ENCODE data around the gene DGUOK.

The DGUOK gene

GRCh38 chr2:73984922-73985307, 58.2 kb downstream of the DGUOK start:
- Mint-ChIP-seq H3K4me3 (no peak overlapping the region), H3K4me1 (ENCODE audit: low read depth) (peaks cover 72% of the 10 kb centered on the region), H3K9me3 (ENCODE audit: low read depth) (no peaks in the 10 kb centered on the region), H3K27me3 (no peaks in the 10 kb centered on the region), H3K36me3 (peaks cover 15% of the 10 kb centered on the region), H3K27ac (no peak overlapping the region)

- H3K4me1 Mint-ChIP-seq (ENCODE audit: low read depth): peaks cover 72% of the 10 kb centered on the region
- H3K27me3 Mint-ChIP-seq: no peaks in the 10 kb centered on the region
- H3K9me3 Mint-ChIP-seq (ENCODE audit: low read depth): no peaks in the 10 kb centered on the region
- H3K4me3 Mint-ChIP-seq: peak overlapping the region; percentile 93
- H3K36me3 Mint-ChIP-seq: peaks cover 20% of the 10 kb centered on the region
- peak overlapping the region; percentile 73 for H3K27ac Mint-ChIP-seq
Measured at GRCh38 chr2:73985308-73986084, 58.8 kb downstream of the DGUOK start.

GRCh38 chr2:73986085-73986681, 59.5 kb downstream of the DGUOK start:
- Mint-ChIP-seq H3K27me3 (no peaks in the 10 kb centered on the region), H3K36me3 (peaks cover 25% of the 10 kb centered on the region), H3K4me3 (peak overlapping the region; percentile 93), H3K4me1 (ENCODE audit: low read depth) (peaks cover 70% of the 10 kb centered on the region), H3K9me3 (ENCODE audit: low read depth) (no peaks in the 10 kb centered on the region), H3K27ac (peak overlapping the region; percentile 73)

GRCh38 chr2:73987109-73987947, 60.6 kb downstream of the DGUOK start:
- peak overlapping the region; percentile 73 for H3K27ac Mint-ChIP-seq
- H3K36me3 Mint-ChIP-seq: peaks cover 29% of the 10 kb centered on the region
- H3K4me1 Mint-ChIP-seq (ENCODE audit: low read depth): peaks cover 65% of the 10 kb centered on the region
- H3K27me3 Mint-ChIP-seq: no peaks in the 10 kb centered on the region
- H3K4me3 Mint-ChIP-seq: peak overlapping the region; percentile 93
- H3K9me3 Mint-ChIP-seq (ENCODE audit: low read depth): peaks cover 3% of the 10 kb centered on the region

GRCh38 chr2:73987948-73988700, 61.4 kb downstream of the DGUOK start:
- Mint-ChIP-seq H3K36me3 (peaks cover 29% of the 10 kb centered on the region), H3K4me1 (ENCODE audit: low read depth) (peaks cover 65% of the 10 kb centered on the region), H3K9me3 (ENCODE audit: low read depth) (peaks cover 3% of the 10 kb centered on the region), H3K27me3 (no peaks in the 10 kb centered on the region), H3K27ac (peak overlapping the region; percentile 10), H3K4me3 (peak overlapping the region; percentile 93)

GRCh38 chr2:73989972-73990371, 63.3 kb downstream of the DGUOK start:
- no peaks in the 10 kb centered on the region for H3K27me3 Mint-ChIP-seq
- no peak overlapping the region for H3K27ac Mint-ChIP-seq

GRCh38 chr2:73990531-73990930, 63.9 kb downstream of the DGUOK start:
- peaks cover 79% of the 10 kb centered on the region for H3K4me1 Mint-ChIP-seq (ENCODE audit: low read depth)
- H3K9me3 Mint-ChIP-seq (ENCODE audit: low read depth): peaks cover 3% of the 10 kb centered on the region
- no peaks in the 10 kb centered on the region for H3K27me3 Mint-ChIP-seq
- H3K36me3 Mint-ChIP-seq: peaks cover 31% of the 10 kb centered on the region
- H3K4me3 Mint-ChIP-seq: peak overlapping the region; percentile 4
- peak overlapping the region; percentile 48 for H3K27ac Mint-ChIP-seq

More at GRCh38 chr2:73989972-73990371, 63.3 kb downstream of the DGUOK start:
- peak overlapping the region; percentile 93 for H3K4me3 Mint-ChIP-seq
- H3K36me3 Mint-ChIP-seq: peaks cover 31% of the 10 kb centered on the region
- H3K9me3 Mint-ChIP-seq (ENCODE audit: low read depth): peaks cover 3% of the 10 kb centered on the region
- H3K4me1 Mint-ChIP-seq (ENCODE audit: low read depth): peaks cover 75% of the 10 kb centered on the region

GRCh38 chr2:73992036-73992435, 65.4 kb downstream of the DGUOK start:
- peaks cover 28% of the 10 kb centered on the region for H3K36me3 Mint-ChIP-seq
- peak overlapping the region; percentile 41 for H3K4me3 Mint-ChIP-seq
- peaks cover 80% of the 10 kb centered on the region for H3K4me1 Mint-ChIP-seq (ENCODE audit: low read depth)
- no peaks in the 10 kb centered on the region for H3K27me3 Mint-ChIP-seq
- H3K27ac Mint-ChIP-seq: peak overlapping the region; percentile 10
- H3K9me3 Mint-ChIP-seq (ENCODE audit: low read depth): peaks cover 3% of the 10 kb centered on the region

GRCh38 chr2:73993376-73993775, 66.7 kb downstream of the DGUOK start:
- peaks cover 25% of the 10 kb centered on the region for H3K36me3 Mint-ChIP-seq
- H3K9me3 Mint-ChIP-seq (ENCODE audit: low read depth): peaks cover 3% of the 10 kb centered on the region
- peak overlapping the region; percentile 17 for H3K4me3 Mint-ChIP-seq
- H3K27ac Mint-ChIP-seq: peak overlapping the region; percentile 38
- peaks cover 80% of the 10 kb centered on the region for H3K4me1 Mint-ChIP-seq (ENCODE audit: low read depth)
- no peaks in the 10 kb centered on the region for H3K27me3 Mint-ChIP-seq

GRCh38 chr2:73993778-73994177, 67.1 kb downstream of the DGUOK start:
- Mint-ChIP-seq H3K4me1 (ENCODE audit: low read depth) (peaks cover 81% of the 10 kb centered on the region), H3K27ac (peak overlapping the region; percentile 38), H3K9me3 (ENCODE audit: low read depth) (peaks cover 3% of the 10 kb centered on the region), H3K4me3 (peak overlapping the region; percentile 17), H3K27me3 (no peaks in the 10 kb centered on the region), H3K36me3 (peaks cover 22% of the 10 kb centered on the region)

GRCh38 chr2:73994178-73994831, 67.6 kb downstream of the DGUOK start:
- Mint-ChIP-seq H3K27ac (peak overlapping the region; percentile 38), H3K4me3 (peak overlapping the region; percentile 17), H3K27me3 (no peaks in the 10 kb centered on the region), H3K9me3 (ENCODE audit: low read depth) (peaks cover 3% of the 10 kb centered on the region), H3K4me1 (ENCODE audit: low read depth) (peaks cover 81% of the 10 kb centered on the region), H3K36me3 (peaks cover 20% of the 10 kb centered on the region)

GRCh38 chr2:73995810-73996209, 69.1 kb downstream of the DGUOK start:
- H3K27ac Mint-ChIP-seq: no peak overlapping the region
- H3K9me3 Mint-ChIP-seq (ENCODE audit: low read depth): peaks cover 3% of the 10 kb centered on the region
- H3K4me1 Mint-ChIP-seq (ENCODE audit: low read depth): peaks cover 81% of the 10 kb centered on the region
- H3K4me3 Mint-ChIP-seq: no peak overlapping the region
- peaks cover 9% of the 10 kb centered on the region for H3K36me3 Mint-ChIP-seq
- H3K27me3 Mint-ChIP-seq: no peaks in the 10 kb centered on the region

- Mint-ChIP-seq H3K27ac (peak overlapping the region; percentile 13), H3K4me3 (no peak overlapping the region)
Measured at GRCh38 chr2:73997813-73998212, 71.1 kb downstream of the DGUOK start.

GRCh38 chr2:73998451-73998850, 71.8 kb downstream of the DGUOK start:
- Mint-ChIP-seq H3K4me3 (peak overlapping the region; percentile 11), H3K27ac (peak overlapping the region; percentile 13), H3K36me3 (peaks cover 3% of the 10 kb centered on the region), H3K4me1 (ENCODE audit: low read depth) (peaks cover 83% of the 10 kb centered on the region), H3K27me3 (no peaks in the 10 kb centered on the region), H3K9me3 (ENCODE audit: low read depth) (no peaks in the 10 kb centered on the region)

More at GRCh38 chr2:73997813-73998212, 71.1 kb downstream of the DGUOK start:
- Mint-ChIP-seq H3K36me3 (peaks cover 3% of the 10 kb centered on the region), H3K4me1 (ENCODE audit: low read depth) (peaks cover 86% of the 10 kb centered on the region), H3K27me3 (no peaks in the 10 kb centered on the region), H3K9me3 (ENCODE audit: low read depth) (no peaks in the 10 kb centered on the region)

Data from activated naive CD8-positive, alpha-beta T cell (primary cell).